ENCODE data around the gene ELOVL6. TPM values are rescaled to one million over a fixed set of nuclear protein-coding genes. Genes with fewer than 3 reads are reported as not detected.
A peak's percentile ranks its signal among the peaks of the same experiment; 100 is the strongest.

Gene ELOVL6
- total RNA-seq, 5 donors from 2014 or later (not counting 1 experiment from before 2014, with no cell fraction given) = 1.1 to 2.9 (median 2.0) TPM

- Histone ChIP-seq H3K36me3 (ENCODE audit: control insufficient read depth in 2 of 2, extremely low read depth in 1 of 2, insufficient read depth in 1 of 2, low read length in 1 of 2) (no peaks in the 10 kb centered on the region), H3K4me3 (ENCODE audit: control insufficient read depth in 1 of 2, extremely low read depth in 1 of 2, low read length in 1 of 2) (no peak overlapping the region), H3K9me3 (no peaks in the 10 kb centered on the region), H3K4me1 (ENCODE audit: control insufficient read depth in 1 of 2, extremely low read depth in 1 of 2, insufficient read depth in 2 of 2, low read length in 2 of 2) (no peaks in the 10 kb centered on the region), H3K27me3 (replicated peaks in 1 of 2; ENCODE audit: control insufficient read depth in 2 of 2, extremely low read depth in 1 of 2, insufficient read depth in 2 of 2, low read length in 1 of 2) (peaks cover 0 to 3% of the 10 kb centered on the region in 2 experiments), H3K27ac (ENCODE audit: low read length) (no peak overlapping the region)
- CTCF ChIA-PET = interaction anchor here (0.7 to 8.6 kb wide), 7 partner anchors 505 to 543 kb away, joined by 3 to 86 read pairs (median 27); no protein-coding TSS in a partner anchor
- H3K4me3 Mint-ChIP-seq = no peak overlapping the region
- no peaks in the 10 kb centered on the region for H3K36me3 Mint-ChIP-seq
- H3K27ac Mint-ChIP-seq = no peak overlapping the region
- no peak for ATAC-seq (replicated peaks in 1 of 4)
- H3K9me3 Mint-ChIP-seq = no peaks in the 10 kb centered on the region
- POLR2A ChIA-PET = no interaction called here
- peaks cover 0 to 10% (median 4%) of the 10 kb centered on the region in 3 donors for H3K4me1 Mint-ChIP-seq
- DNase-seq = no peak
- H3K27me3 Mint-ChIP-seq = peaks cover 0 to 4% of the 10 kb centered on the region in 2 donors
- 100% methylated on average over 1 of the region's 1 CpG for WGBS (ENCODE audit: insufficient coverage)
These were observed 193.9 kb downstream of the ELOVL6 start for GRCh38 chr4:110004556-110004955.

- ATAC-seq (replicated peaks in 1 of 4) = no peak
- no peaks in the 10 kb centered on the region for H3K36me3 Mint-ChIP-seq
- WGBS (ENCODE audit: insufficient coverage) = 100% methylated on average over 2 of the region's 6 CpGs
These were observed 194.8 kb downstream of the ELOVL6 start for GRCh38 chr4:110003401-110004187.

GRCh38 chr4:110002326-110002725 is 196.1 kb downstream of the ELOVL6 start:
- Mint-ChIP-seq H3K4me3 (no peak overlapping the region), H3K27me3 (peaks cover 3 to 7% of the 10 kb centered on the region in 2 donors), H3K9me3 (no peaks in the 10 kb centered on the region), H3K4me1 (peaks cover 0 to 9% (median 0%) of the 10 kb centered on the region in 3 donors), H3K27ac (no peak overlapping the region), H3K36me3 (no peaks in the 10 kb centered on the region)
- Histone ChIP-seq H3K27me3 (replicated peaks in 1 of 2; ENCODE audit: control insufficient read depth in 2 of 2, extremely low read depth in 1 of 2, insufficient read depth in 2 of 2, low read length in 1 of 2) (peaks cover 0 to 3% of the 10 kb centered on the region in 2 experiments), H3K4me3 (ENCODE audit: control insufficient read depth in 1 of 2, extremely low read depth in 1 of 2, low read length in 1 of 2) (no peak overlapping the region), H3K4me1 (ENCODE audit: control insufficient read depth in 1 of 2, extremely low read depth in 1 of 2, insufficient read depth in 2 of 2, low read length in 2 of 2) (no peaks in the 10 kb centered on the region), H3K9me3 (no peaks in the 10 kb centered on the region), H3K27ac (ENCODE audit: low read length) (no peak overlapping the region), H3K36me3 (ENCODE audit: control insufficient read depth in 2 of 2, extremely low read depth in 1 of 2, insufficient read depth in 1 of 2, low read length in 1 of 2) (no peaks in the 10 kb centered on the region)
- WGBS (ENCODE audit: insufficient coverage) = no CpG with 5 or more reads among the region's 3 CpGs
- ATAC-seq (replicated peaks in 1 of 4) (no peak), DNase-seq (no peak)
- ChIA-PET POLR2A (no interaction called here), CTCF (interaction anchor here (0.7 to 8.6 kb wide), 12 partner anchors 8 to 531 kb away, joined by 3 to 86 read pairs (median 4); no protein-coding TSS in a partner anchor)

More at GRCh38 chr4:110003401-110004187, 194.8 kb downstream of the ELOVL6 start:
- no peak overlapping the region for H3K4me3 ChIP-seq (ENCODE audit: control insufficient read depth in 1 of 2, extremely low read depth in 1 of 2, low read length in 1 of 2)
- no peaks in the 10 kb centered on the region for H3K4me1 ChIP-seq (ENCODE audit: control insufficient read depth in 1 of 2, extremely low read depth in 1 of 2, insufficient read depth in 2 of 2, low read length in 2 of 2)
- no peak overlapping the region for H3K27ac ChIP-seq (ENCODE audit: low read length)
- Mint-ChIP-seq H3K4me1 (peaks cover 0 to 12% (median 4%) of the 10 kb centered on the region in 3 donors), H3K9me3 (no peaks in the 10 kb centered on the region), H3K4me3 (no peak overlapping the region), H3K27ac (no peak overlapping the region), H3K27me3 (peaks cover 2 to 5% of the 10 kb centered on the region in 2 donors)
- CTCF ChIA-PET = interaction anchor here (0.7 to 8.6 kb wide), 8 partner anchors 234 to 590 kb away, joined by 3 to 86 read pairs (median 5); no protein-coding TSS in a partner anchor
- no peak for DNase-seq
- peaks cover 0 to 3% of the 10 kb centered on the region in 2 experiments for H3K27me3 ChIP-seq (replicated peaks in 1 of 2; ENCODE audit: control insufficient read depth in 2 of 2, extremely low read depth in 1 of 2, insufficient read depth in 2 of 2, low read length in 1 of 2)
- H3K36me3 ChIP-seq (ENCODE audit: control insufficient read depth in 2 of 2, extremely low read depth in 1 of 2, insufficient read depth in 1 of 2, low read length in 1 of 2) = no peaks in the 10 kb centered on the region
- no peaks in the 10 kb centered on the region for H3K9me3 ChIP-seq
- POLR2A ChIA-PET = no interaction called here

- H3K27me3 Mint-ChIP-seq = peaks cover 3 to 9% of the 10 kb centered on the region in 2 donors
- Histone ChIP-seq H3K9me3 (no peaks in the 10 kb centered on the region), H3K4me1 (ENCODE audit: control insufficient read depth in 1 of 2, extremely low read depth in 1 of 2, insufficient read depth in 2 of 2, low read length in 2 of 2) (no peaks in the 10 kb centered on the region), H3K4me3 (ENCODE audit: control insufficient read depth in 1 of 2, extremely low read depth in 1 of 2, low read length in 1 of 2) (no peak overlapping the region), H3K27me3 (replicated peaks in 1 of 2; ENCODE audit: control insufficient read depth in 2 of 2, extremely low read depth in 1 of 2, insufficient read depth in 2 of 2, low read length in 1 of 2) (peaks cover 0 to 3% of the 10 kb centered on the region in 2 experiments), H3K36me3 (ENCODE audit: control insufficient read depth in 2 of 2, extremely low read depth in 1 of 2, insufficient read depth in 1 of 2, low read length in 1 of 2) (no peaks in the 10 kb centered on the region), H3K27ac (ENCODE audit: low read length) (no peak overlapping the region)
- CTCF ChIA-PET = interaction anchor here (0.6 to 8.6 kb wide), 15 partner anchors 10 to 1427 kb away, joined by 3 to 86 read pairs (median 9); no protein-coding TSS in a partner anchor
- no peaks in the 10 kb centered on the region for H3K9me3 Mint-ChIP-seq
- ATAC-seq (replicated peaks in 1 of 4) = no peak
- 85% methylated on average over 7 of the region's 9 CpGs for WGBS (ENCODE audit: insufficient coverage)
- H3K4me3 Mint-ChIP-seq = no peak overlapping the region
- peaks cover 0 to 9% (median 0%) of the 10 kb centered on the region in 3 donors for H3K4me1 Mint-ChIP-seq
- no peak overlapping the region for H3K27ac Mint-ChIP-seq
- no peak for DNase-seq
- H3K36me3 Mint-ChIP-seq = no peaks in the 10 kb centered on the region
- POLR2A ChIA-PET = no interaction called here
These were observed 198.9 kb downstream of the ELOVL6 start for GRCh38 chr4:109999585-109999912.

GRCh38 chr4:109998867-109999584 is 199.4 kb downstream of the ELOVL6 start:
- ChIA-PET POLR2A (no interaction called here), CTCF (interaction anchor here (0.6 to 8.6 kb wide), 13 partner anchors 8 to 929 kb away, joined by 3 to 86 read pairs (median 11); no protein-coding TSS in a partner anchor)
- Mint-ChIP-seq H3K9me3 (no peaks in the 10 kb centered on the region), H3K27ac (no peak overlapping the region), H3K27me3 (peaks cover 3 to 9% of the 10 kb centered on the region in 2 donors), H3K4me1 (peaks cover 0 to 9% (median 0%) of the 10 kb centered on the region in 3 donors), H3K4me3 (no peak overlapping the region), H3K36me3 (no peaks in the 10 kb centered on the region)
- Histone ChIP-seq H3K27ac (ENCODE audit: low read length) (no peak overlapping the region), H3K4me3 (ENCODE audit: control insufficient read depth in 1 of 2, extremely low read depth in 1 of 2, low read length in 1 of 2) (no peak overlapping the region), H3K27me3 (replicated peaks in 1 of 2; ENCODE audit: control insufficient read depth in 2 of 2, extremely low read depth in 1 of 2, insufficient read depth in 2 of 2, low read length in 1 of 2) (peaks cover 0 to 3% of the 10 kb centered on the region in 2 experiments), H3K36me3 (ENCODE audit: control insufficient read depth in 2 of 2, extremely low read depth in 1 of 2, insufficient read depth in 1 of 2, low read length in 1 of 2) (no peaks in the 10 kb centered on the region), H3K9me3 (no peaks in the 10 kb centered on the region), H3K4me1 (ENCODE audit: control insufficient read depth in 1 of 2, extremely low read depth in 1 of 2, insufficient read depth in 2 of 2, low read length in 2 of 2) (no peaks in the 10 kb centered on the region)
- ATAC-seq (replicated peaks in 1 of 4) (peak; percentile 59 to 80 (median 68)), DNase-seq (peak in 13 of 35 experiments; percentile 0 to 84 (median 15))
- no CpG with 5 or more reads among the region's 3 CpGs for WGBS (ENCODE audit: insufficient coverage)

GRCh38 chr4:109996526-109996925 is 201.9 kb downstream of the ELOVL6 start:
- Histone ChIP-seq H3K9me3 (no peaks in the 10 kb centered on the region), H3K27me3 (replicated peaks in 1 of 2; ENCODE audit: control insufficient read depth in 2 of 2, extremely low read depth in 1 of 2, insufficient read depth in 2 of 2, low read length in 1 of 2) (peaks cover 0 to 3% of the 10 kb centered on the region in 2 experiments), H3K4me1 (ENCODE audit: control insufficient read depth in 1 of 2, extremely low read depth in 1 of 2, insufficient read depth in 2 of 2, low read length in 2 of 2) (no peaks in the 10 kb centered on the region), H3K4me3 (ENCODE audit: control insufficient read depth in 1 of 2, extremely low read depth in 1 of 2, low read length in 1 of 2) (no peak overlapping the region), H3K36me3 (ENCODE audit: control insufficient read depth in 2 of 2, extremely low read depth in 1 of 2, insufficient read depth in 1 of 2, low read length in 1 of 2) (no peaks in the 10 kb centered on the region), H3K27ac (ENCODE audit: low read length) (no peak overlapping the region)
- no CpG with 5 or more reads among the region's 3 CpGs for WGBS (ENCODE audit: insufficient coverage)
- Mint-ChIP-seq H3K9me3 (no peaks in the 10 kb centered on the region), H3K36me3 (no peaks in the 10 kb centered on the region), H3K4me3 (no peak overlapping the region), H3K27me3 (peaks cover 3 to 11% of the 10 kb centered on the region in 2 donors), H3K4me1 (peaks cover 0 to 2% (median 0%) of the 10 kb centered on the region in 3 donors), H3K27ac (no peak overlapping the region)
- ChIA-PET CTCF (interaction anchor here (0.7 to 8.6 kb wide), 6 partner anchors 515 to 1136 kb away, joined by 3 to 86 read pairs (median 13); no protein-coding TSS in a partner anchor), POLR2A (no interaction called here)
- ATAC-seq (replicated peaks in 1 of 4) (no peak), DNase-seq (peak in 1 of 35 experiments; percentile 4)

Data from T-cell (primary cell).